DOHH2 (cell line): ENCODE measurements around the gene LIPI.

Experiments used
- H3F3A ChIP-seq: fragments of 200-600 bp; sonication (generic), shearing (Covaris generic); 2 replicates; pipeline ENCODE4 v1.6.0; 2016; ENCODE audit warnings: antibody characterized with exemption, mild to moderate bottlenecking; ENCODE audit not compliant: control insufficient read depth, insufficient read depth
- H3K27ac ChIP-seq: fragments of 200-600 bp; sonication (generic); 2 replicates; pipeline ENCODE4 v1.5.1; 2014; ENCODE audit warnings: low read depth, mild to moderate bottlenecking, low read length, moderate library complexity
- H3K27me3 ChIP-seq: fragments of 200-600 bp; sonication (generic); 2 replicates; pipeline ENCODE4 v1.6.1; 2014; ENCODE audit warnings: mild to moderate bottlenecking, low read length, mixed read lengths; ENCODE audit not compliant: control insufficient read depth
- H3K36me3 ChIP-seq: fragments of 200-600 bp; sonication (generic); 2 replicates; pipeline ENCODE4 v1.6.1; 2014; ENCODE audit warnings: mild to moderate bottlenecking, low read length, moderate library complexity, mixed read lengths; ENCODE audit not compliant: control insufficient read depth
- H3K4me1 ChIP-seq: fragments of 200-600 bp; sonication (generic); 2 replicates; pipeline ENCODE4 v1.6.1; 2014; ENCODE audit warnings: mild to moderate bottlenecking, low read length, mixed read lengths; ENCODE audit not compliant: control insufficient read depth
- H3K4me2 ChIP-seq: fragments of 200-600 bp; sonication (generic); 2 replicates; pipeline ENCODE4 v1.6.0; 2014; ENCODE audit warnings: mild to moderate bottlenecking, low read length, moderate library complexity
- H3K4me3 ChIP-seq: fragments of 200-600 bp; sonication (generic); 2 replicates; pipeline ENCODE4 v1.5.1; 2014; ENCODE audit warnings: mild to moderate bottlenecking, low read length, mixed read lengths
- H3K79me2 ChIP-seq: fragments of 200-600 bp; sonication (generic); 2 replicates; pipeline ENCODE4 v1.6.1; 2014; ENCODE audit warnings: mild to moderate bottlenecking, low read length, mixed read lengths; ENCODE audit not compliant: control insufficient read depth
- H3K9me2 ChIP-seq: fragments of 200-600 bp; sonication (generic); replicated peaks from 2 replicates; pipeline ENCODE4 v1.6.1; 2014; ENCODE audit warnings: mild to moderate bottlenecking, low read length, mixed read lengths; ENCODE audit not compliant: control insufficient read depth
- H3K9me3 ChIP-seq: fragments of 200-600 bp; sonication (generic); 2 replicates; pipeline ENCODE4 v1.6.1; 2014; ENCODE audit warnings: antibody characterized with exemption, low read length, mixed read lengths; ENCODE audit not compliant: control insufficient read depth, insufficient read depth
- H4K20me1 ChIP-seq: fragments of 200-600 bp; sonication (generic); 2 replicates; pipeline ENCODE4 v1.6.0; 2014; ENCODE audit warnings: low read depth, mild to moderate bottlenecking, antibody characterized with exemption, low read length, moderate library complexity; ENCODE audit not compliant: control insufficient read depth, insufficient read depth
- CTCF ChIP-seq: fragments of 200-600 bp; sonication (generic); IDR thresholded peaks from one replicate; pipeline ENCODE4 v1.5.1; 2014; ENCODE audit warnings: antibody characterized with exemption, mild to moderate bottlenecking, low read depth, low read length; ENCODE audit not compliant: poor library complexity, severe bottlenecking
- EZH2phosphoT487 ChIP-seq: fragments of 200-600 bp; sonication (generic); IDR thresholded peaks from 2 replicates; pipeline ENCODE4 v1.6.1; 2017; ENCODE audit warnings: borderline replicate concordance, mild to moderate bottlenecking, antibody characterized with exemption, low read length, moderate library complexity, mixed read lengths

LIPI gene

DNA sequence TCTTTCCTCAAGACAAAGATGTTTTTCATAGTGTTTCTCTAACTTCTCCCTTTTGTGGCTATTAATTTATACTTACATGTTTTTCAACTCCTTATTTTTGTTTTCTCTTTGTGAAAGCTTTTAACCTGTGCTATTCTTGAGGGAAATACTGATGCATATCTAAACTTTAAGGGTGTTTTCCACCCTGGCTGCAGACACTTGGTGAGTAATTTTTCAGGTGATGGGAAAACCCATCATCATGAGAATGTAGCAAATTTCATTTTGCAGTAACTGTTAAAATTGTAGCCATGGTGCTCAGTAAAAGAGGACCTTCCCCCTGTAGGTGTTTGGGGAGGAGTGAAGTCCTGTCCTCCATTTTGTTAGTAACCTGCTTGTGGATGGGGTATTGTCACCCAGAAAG, 124.2 kb downstream of the LIPI start:
- H3K27ac ChIP-seq = no peak overlapping the region
- no peaks in the 10 kb centered on the region for H4K20me1 ChIP-seq
- H3K4me3 ChIP-seq = no peak overlapping the region
- no peak overlapping the region for H3K4me2 ChIP-seq
- H3K9me3 ChIP-seq = no peaks in the 10 kb centered on the region
- peaks cover 1% of the 10 kb centered on the region for H3K36me3 ChIP-seq
- H3F3A ChIP-seq = no peaks in the 10 kb centered on the region
- H3K9me2 ChIP-seq = no peaks in the 10 kb centered on the region
- no peak for TF ChIP-seq CTCF
- no peak for TF ChIP-seq EZH2phosphoT487
- no peaks in the 10 kb centered on the region for H3K27me3 ChIP-seq
- no peaks in the 10 kb centered on the region for H3K4me1 ChIP-seq
- no peaks in the 10 kb centered on the region for H3K79me2 ChIP-seq

DNA sequence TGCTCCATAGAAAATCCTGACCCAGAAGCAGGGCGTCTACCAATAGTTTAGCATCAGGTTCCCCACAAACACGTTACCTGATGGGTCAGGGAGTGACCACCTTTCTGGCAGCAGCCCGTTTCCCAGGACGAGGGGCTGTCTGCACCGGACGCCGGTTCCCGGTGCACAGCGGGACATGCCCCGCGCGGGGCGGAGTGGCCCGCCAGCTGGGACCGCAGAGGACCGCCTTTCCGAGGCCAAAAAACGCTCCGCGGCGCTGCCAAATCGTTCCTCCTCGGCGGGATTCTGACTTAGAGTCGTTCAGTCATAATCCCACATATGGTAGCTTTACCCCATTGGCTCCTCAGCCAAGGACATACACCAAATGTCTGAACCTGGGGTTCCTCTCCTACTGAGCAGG, 126.1 kb downstream of the LIPI start:
- Histone ChIP-seq H3K4me3 (no peak overlapping the region), H3F3A (no peaks in the 10 kb centered on the region), H3K9me2 (no peaks in the 10 kb centered on the region), H3K9me3 (no peaks in the 10 kb centered on the region), H3K36me3 (no peaks in the 10 kb centered on the region; the same call in 1 of the 2 replicates), H3K4me1 (no peaks in the 10 kb centered on the region), H3K27me3 (no peaks in the 10 kb centered on the region), H4K20me1 (no peaks in the 10 kb centered on the region), H3K27ac (no peak overlapping the region), H3K4me2 (no peak overlapping the region), H3K79me2 (no peaks in the 10 kb centered on the region)
- TF ChIP-seq CTCF (no peak), EZH2phosphoT487 (no peak)

GRCh38 chr21:14084068-14084501, 126.7 kb downstream of the LIPI start:
- Histone ChIP-seq H3K4me3 (no peak overlapping the region), H3K27me3 (no peaks in the 10 kb centered on the region), H3F3A (no peaks in the 10 kb centered on the region), H3K27ac (no peak overlapping the region), H3K79me2 (no peaks in the 10 kb centered on the region), H3K9me2 (no peaks in the 10 kb centered on the region), H3K9me3 (no peaks in the 10 kb centered on the region), H4K20me1 (no peaks in the 10 kb centered on the region), H3K4me1 (no peaks in the 10 kb centered on the region), H3K36me3 (no peaks in the 10 kb centered on the region; the same call in 1 of the 2 replicates), H3K4me2 (no peak overlapping the region)
- no peak for TF ChIP-seq EZH2phosphoT487
- no peak for TF ChIP-seq CTCF

- H3K4me1 ChIP-seq = no peaks in the 10 kb centered on the region
- no peak overlapping the region for H3K4me3 ChIP-seq
- no peaks in the 10 kb centered on the region for H4K20me1 ChIP-seq
- H3F3A ChIP-seq = no peaks in the 10 kb centered on the region
- no peaks in the 10 kb centered on the region for H3K9me3 ChIP-seq
- no peak overlapping the region for H3K4me2 ChIP-seq
- no peaks in the 10 kb centered on the region for H3K9me2 ChIP-seq
- TF ChIP-seq CTCF = no peak
- H3K27me3 ChIP-seq = no peaks in the 10 kb centered on the region
- no peaks in the 10 kb centered on the region for H3K79me2 ChIP-seq
- no peaks in the 10 kb centered on the region; the same call in 1 of the 2 replicates for H3K36me3 ChIP-seq
- no peak overlapping the region for H3K27ac ChIP-seq
Observed at GRCh38 chr21:14080764-14081096, 130.0 kb downstream of the LIPI start.
